ENCODE data around the gene CD300H.
"Not testable (repeated sequence)": the region's sequence is repeated elsewhere in the genome, so short reads cannot be mapped to it uniquely, and the experiment has no call there.

The CD300H gene

DNA sequence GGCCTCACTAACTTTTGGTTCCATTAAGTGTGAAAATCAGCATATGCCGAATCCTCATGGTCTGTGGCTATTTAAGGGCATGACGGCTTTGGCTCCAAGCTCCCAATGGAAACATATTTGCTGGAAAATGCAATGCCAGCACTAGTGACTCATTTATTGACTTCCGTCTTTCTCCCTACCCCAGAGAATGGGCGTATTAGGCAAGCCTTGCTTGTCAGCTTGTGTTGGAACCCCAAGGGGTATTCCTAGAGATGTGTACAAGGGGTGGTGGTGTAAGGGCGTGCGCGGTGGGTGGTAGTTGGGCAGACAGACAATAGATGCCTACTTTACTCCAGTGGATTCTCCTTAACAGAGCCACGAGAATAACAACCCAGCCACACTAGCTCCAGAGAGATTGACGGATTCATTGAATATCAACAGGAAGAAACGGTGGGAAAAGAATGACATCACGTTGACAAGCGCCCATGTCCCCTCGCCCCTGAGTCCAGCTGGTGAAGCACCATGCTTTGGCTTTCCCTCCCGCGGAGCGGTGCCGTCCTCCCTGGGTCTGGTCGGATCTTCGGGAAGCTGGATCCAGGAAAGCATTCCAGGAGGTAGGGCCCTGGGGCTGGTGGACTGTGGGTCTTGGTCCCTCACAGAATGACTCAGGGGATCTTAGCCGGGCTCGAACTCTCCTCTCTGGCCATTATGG, 46.4 kb downstream of the CD300H start:
- no peaks in the 10 kb centered on the region for H3K36me3 ChIP-seq (ENCODE audit: insufficient read depth, low read length)
- H3K4me1 ChIP-seq (ENCODE audit: insufficient read depth, low read length) = no peaks in the 10 kb centered on the region
- H3K9ac ChIP-seq (ENCODE audit: low read depth, low read length) = no peak overlapping the region
- H3K9me3 ChIP-seq (ENCODE audit: control insufficient read depth, insufficient read depth, low read length) = no peaks in the 10 kb centered on the region

DNA sequence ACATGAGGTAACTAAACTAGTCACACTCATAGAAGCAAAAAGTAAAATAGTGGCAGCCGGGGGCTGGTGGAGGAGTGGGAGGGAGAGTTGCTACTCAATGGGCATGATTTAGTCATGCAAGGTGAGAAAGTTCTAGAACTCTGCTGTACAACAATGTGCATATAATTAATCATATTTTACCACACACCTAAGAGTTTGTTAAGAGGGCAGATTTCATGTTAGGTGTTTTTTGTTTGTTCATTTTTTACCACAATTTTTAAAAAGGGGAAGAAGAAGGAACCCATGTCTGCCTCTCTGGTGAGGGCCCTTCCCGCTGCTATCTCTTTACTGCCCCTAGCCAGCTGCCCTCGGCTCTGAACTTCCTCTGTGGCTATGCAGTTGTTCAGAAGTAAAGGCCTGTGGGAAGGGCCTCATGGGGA, 47.3 kb downstream of the CD300H start:
- Histone ChIP-seq H3K36me3 (ENCODE audit: insufficient read depth, low read length) (no peaks in the 10 kb centered on the region), H3K4me1 (ENCODE audit: insufficient read depth, low read length) (no peaks in the 10 kb centered on the region), H3K9me3 (ENCODE audit: control insufficient read depth, insufficient read depth, low read length) (no peaks in the 10 kb centered on the region; the same call in 1 of the 2 replicates), H3K9ac (ENCODE audit: low read depth, low read length) (no peak overlapping the region)

DNA sequence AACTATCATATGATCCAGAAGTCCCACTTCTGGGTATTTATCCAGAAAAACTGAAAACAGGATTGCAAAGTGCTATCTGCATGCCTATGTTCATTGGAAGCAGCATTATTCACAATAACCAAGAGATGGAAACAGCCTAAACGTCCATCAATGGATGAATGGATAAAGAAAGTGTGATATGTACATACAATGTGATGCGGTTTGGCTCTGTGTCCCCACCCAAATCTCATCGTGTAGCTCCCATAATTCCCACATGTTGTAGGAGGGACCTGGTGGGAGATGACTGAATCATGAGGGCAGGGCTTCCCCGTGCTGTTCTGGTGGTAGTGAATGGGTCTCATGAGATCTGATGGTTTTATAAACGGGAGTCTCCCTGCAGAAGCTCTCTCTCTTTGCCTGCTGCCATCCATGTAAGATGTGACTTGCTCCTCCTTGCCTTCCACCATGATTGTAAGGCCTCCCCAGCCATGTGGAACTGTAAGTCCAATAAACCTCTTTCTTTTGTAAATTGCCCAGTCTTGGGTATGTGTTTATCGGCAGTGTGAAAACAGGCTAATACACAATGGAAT, 48.8 kb downstream of the CD300H start:
- not testable (repeated sequence) for H3K4me1 ChIP-seq (ENCODE audit: insufficient read depth, low read length); H3K36me3 ChIP-seq (ENCODE audit: insufficient read depth, low read length); H3K9ac ChIP-seq (ENCODE audit: low read depth, low read length); H3K9me3 ChIP-seq (ENCODE audit: control insufficient read depth, insufficient read depth, low read length)

DNA sequence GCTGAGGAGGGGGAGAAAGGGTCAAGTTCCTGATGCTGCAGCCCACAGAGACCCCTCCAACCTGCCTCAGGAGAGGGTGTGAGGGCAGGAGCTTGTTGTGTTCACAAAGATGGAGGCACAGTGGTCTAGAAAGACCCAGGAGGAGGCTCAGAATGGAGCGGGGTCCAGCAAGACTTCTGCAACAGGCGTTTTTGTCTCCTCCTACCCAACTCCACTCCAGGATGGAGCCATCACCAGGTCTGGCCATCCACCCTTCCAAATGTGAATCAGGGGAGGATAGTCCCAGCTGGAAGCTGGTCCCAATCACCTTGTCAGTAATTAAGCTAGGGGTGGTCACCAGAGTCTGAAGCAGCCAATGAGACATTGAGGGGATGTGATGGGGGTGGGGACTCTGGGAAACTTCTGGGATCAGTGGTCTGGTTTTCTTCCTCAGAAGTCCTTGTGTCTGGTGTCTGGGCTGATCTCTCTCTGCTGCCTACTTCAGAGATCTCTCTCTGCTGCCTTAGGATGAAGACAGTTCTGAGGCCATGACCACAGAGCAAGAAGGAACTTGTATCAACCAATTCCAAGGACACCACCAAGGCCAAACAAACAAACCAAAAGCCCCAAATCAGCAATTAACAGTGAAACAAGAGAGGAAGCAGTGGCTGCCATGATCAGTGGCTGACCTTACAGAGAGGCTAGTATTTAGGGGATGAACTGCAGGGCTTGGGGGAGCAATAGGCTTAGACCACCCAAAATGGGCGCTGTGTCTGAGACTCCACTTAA, 50.6 kb downstream of the CD300H start:
- no peak overlapping the region for H3K9ac ChIP-seq (ENCODE audit: low read depth, low read length)
- no peaks in the 10 kb centered on the region for H3K4me1 ChIP-seq (ENCODE audit: insufficient read depth, low read length)
- peaks cover 9% of the 10 kb centered on the region for H3K9me3 ChIP-seq (ENCODE audit: control insufficient read depth, insufficient read depth, low read length)
- H3K36me3 ChIP-seq (ENCODE audit: insufficient read depth, low read length) = no peaks in the 10 kb centered on the region

DNA sequence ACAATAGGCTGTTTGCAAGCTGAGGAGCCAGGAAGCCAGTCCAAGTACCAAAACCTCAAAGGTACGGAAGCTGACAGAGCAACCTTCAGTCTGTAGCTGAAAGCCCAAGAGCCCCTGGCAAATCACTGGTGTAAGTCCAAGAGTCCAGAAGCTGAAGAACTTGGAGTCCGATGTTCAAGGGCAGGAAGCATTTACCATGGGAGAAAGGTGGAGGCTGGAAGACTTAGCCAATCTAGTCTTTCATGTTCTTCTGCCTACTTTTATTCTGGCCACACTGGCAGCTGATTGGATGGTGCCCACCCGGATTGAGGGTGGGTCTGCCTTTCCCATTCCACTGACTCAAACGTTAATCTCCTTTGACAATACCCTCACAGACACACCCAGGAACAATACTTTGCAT, 51.4 kb downstream of the CD300H start:
- peaks cover 9% of the 10 kb centered on the region for H3K9me3 ChIP-seq (ENCODE audit: control insufficient read depth, insufficient read depth, low read length)
- H3K36me3 ChIP-seq (ENCODE audit: insufficient read depth, low read length) = no peaks in the 10 kb centered on the region
- H3K4me1 ChIP-seq (ENCODE audit: insufficient read depth, low read length) = no peaks in the 10 kb centered on the region
- H3K9ac ChIP-seq (ENCODE audit: low read depth, low read length) = no peak overlapping the region

DNA sequence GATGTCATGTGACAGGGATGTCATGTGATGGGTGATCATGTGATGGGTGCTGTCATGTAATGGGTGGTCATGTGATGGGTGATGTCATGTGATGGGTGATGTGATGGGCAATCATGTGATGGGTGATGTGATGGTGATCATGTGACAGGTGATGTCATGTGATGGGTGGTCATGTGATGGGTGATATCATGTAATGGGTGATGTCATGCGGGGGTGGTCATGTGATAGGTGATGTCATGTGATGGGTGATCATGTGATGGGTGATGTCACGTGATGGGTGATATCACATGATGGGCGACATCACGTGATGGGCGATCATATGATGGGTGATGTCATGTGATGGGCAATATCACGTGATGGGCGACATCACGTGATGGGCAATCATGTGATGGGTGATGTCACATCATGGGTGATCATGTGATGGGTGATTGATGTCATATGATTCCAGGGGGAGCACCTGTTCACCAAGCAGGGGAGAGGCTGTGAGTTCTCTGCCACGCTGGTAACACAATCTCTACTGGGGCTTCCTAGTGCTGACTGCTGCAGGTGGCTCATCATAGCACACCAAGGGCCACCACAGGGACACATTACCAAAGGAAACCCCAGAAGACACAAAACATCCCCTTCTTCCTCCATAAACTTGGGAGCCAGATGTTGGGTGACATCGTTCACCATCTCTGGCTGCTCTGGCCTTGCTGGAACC, 52.5 kb downstream of the CD300H start:
- no peaks in the 10 kb centered on the region for H3K4me1 ChIP-seq (ENCODE audit: insufficient read depth, low read length)
- H3K9me3 ChIP-seq (ENCODE audit: control insufficient read depth, insufficient read depth, low read length) = peaks cover 9% of the 10 kb centered on the region
- no peak overlapping the region for H3K9ac ChIP-seq (ENCODE audit: low read depth, low read length)
- no peaks in the 10 kb centered on the region for H3K36me3 ChIP-seq (ENCODE audit: insufficient read depth, low read length)

DNA sequence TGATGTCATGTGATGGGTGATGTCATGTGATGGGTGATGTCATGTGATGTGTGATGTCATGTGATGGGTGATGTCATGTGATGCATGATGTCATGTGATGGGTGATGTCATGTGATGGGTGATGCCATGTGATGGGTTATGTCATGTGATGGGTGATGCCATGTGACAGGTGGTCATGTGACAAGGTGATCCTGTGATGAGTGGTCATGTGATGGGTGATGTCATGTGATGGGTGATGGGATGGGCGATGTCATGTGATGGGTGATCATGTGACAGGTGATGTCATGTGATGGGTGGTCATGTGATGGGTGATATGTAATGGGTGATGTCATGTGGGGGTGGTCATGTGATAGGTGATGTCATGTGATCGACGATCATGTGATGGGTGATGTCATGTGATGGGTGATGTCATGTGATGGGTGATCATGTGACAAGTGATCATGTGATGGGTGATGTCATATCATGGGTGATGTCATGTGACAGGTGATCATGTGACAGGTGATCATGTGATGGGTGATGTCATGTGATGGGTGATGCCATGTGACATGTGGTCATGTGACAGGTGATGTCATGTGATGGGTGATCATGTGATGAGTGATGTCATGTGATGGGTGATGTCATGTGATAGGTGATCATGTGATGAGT, 53.2 kb downstream of the CD300H start:
- H3K9ac ChIP-seq (ENCODE audit: low read depth, low read length) = no peak overlapping the region

DNA sequence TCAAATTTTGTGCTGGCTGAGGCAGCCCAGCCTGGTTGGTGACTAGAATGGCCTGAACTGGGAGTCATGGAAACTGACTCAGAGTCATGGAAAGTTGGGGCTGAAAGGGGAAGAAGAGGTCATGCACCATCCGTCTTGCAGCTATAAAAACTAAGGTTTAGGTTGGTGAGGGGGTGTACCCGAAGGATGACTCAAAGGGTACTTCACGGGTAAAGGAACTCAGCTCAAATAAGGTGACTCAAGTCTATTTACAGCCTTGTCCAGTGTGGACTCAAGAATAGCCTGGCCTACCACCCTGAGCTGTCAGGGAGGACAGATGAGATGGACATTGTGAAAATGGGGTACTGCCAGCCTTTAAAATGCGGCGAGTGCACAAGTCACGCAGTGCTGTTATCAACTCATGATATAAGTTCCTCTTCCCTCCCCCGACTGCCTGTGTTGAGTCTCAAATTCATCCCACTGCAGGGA, 54.7 kb downstream of the CD300H start:
- peaks cover 9% of the 10 kb centered on the region for H3K9me3 ChIP-seq (ENCODE audit: control insufficient read depth, insufficient read depth, low read length)
- H3K36me3 ChIP-seq (ENCODE audit: insufficient read depth, low read length) = no peaks in the 10 kb centered on the region
- H3K4me1 ChIP-seq (ENCODE audit: insufficient read depth, low read length) = no peaks in the 10 kb centered on the region
- H3K9ac ChIP-seq (ENCODE audit: low read depth, low read length) = no peak overlapping the region

More for the DNA sequence above, 53.2 kb downstream of the CD300H start:
- Histone ChIP-seq H3K36me3 (ENCODE audit: insufficient read depth, low read length) (no peaks in the 10 kb centered on the region), H3K9me3 (ENCODE audit: control insufficient read depth, insufficient read depth, low read length) (peaks cover 9% of the 10 kb centered on the region), H3K4me1 (ENCODE audit: insufficient read depth, low read length) (no peaks in the 10 kb centered on the region)

DNA sequence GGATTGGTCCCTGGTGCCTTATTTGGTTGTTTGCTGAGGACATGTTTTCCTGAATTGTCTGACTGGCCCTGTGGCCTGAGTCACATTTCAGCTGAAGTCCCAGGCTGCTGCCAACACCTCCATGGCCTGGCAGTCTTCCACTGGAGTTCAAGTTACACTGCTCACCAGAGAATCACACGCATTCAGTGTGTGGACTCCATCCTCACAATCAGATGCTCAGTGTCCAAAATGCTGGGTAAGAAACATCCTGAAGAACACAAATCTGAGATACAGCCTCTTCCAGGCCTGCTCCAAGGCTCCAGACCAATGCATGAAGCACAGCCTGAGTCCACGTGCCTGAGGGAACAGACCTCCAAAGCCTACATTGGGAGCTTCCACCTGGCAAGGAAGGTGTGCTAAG, 55.3 kb downstream of the CD300H start:
- no peaks in the 10 kb centered on the region for H3K36me3 ChIP-seq (ENCODE audit: insufficient read depth, low read length)
- H3K9me3 ChIP-seq (ENCODE audit: control insufficient read depth, insufficient read depth, low read length) = peaks cover 9% of the 10 kb centered on the region
- H3K4me1 ChIP-seq (ENCODE audit: insufficient read depth, low read length) = no peaks in the 10 kb centered on the region
- no peak overlapping the region for H3K9ac ChIP-seq (ENCODE audit: low read depth, low read length)
